WERI-Rb-1 (cell line): ENCODE measurements around the gene OR6J1.

Experiments used
- DNase-seq: peaks from one replicate; pipeline ENCODE4 v3.0.0-alpha.2; 2020
- H3K27ac ChIP-seq: fragments of 250-450 bp; sonication (Bioruptor Pico); 2 replicates; pipeline ENCODE4 v1.5.1; 2020; ENCODE audit warnings: mild to moderate bottlenecking, moderate library complexity
- H3K27me3 ChIP-seq: fragments of 250-450 bp; sonication (Bioruptor Pico); 2 replicates; pipeline ENCODE4 v1.5.1; 2021; ENCODE audit warnings: mild to moderate bottlenecking, low read depth, moderate library complexity; ENCODE audit not compliant: insufficient read depth, severe bottlenecking
- H3K36me3 ChIP-seq: fragments of 250-450 bp; sonication (Bioruptor Pico); 2 replicates; pipeline ENCODE4 v1.5.1; 2020; ENCODE audit warnings: mild to moderate bottlenecking, moderate library complexity
- H3K4me3 ChIP-seq: 2 replicates; pipeline ENCODE4 v1.5.1; 2011; ENCODE audit warnings: low read depth, mild to moderate bottlenecking, control low read depth, low read length
- H3K9me3 ChIP-seq: fragments of 250-450 bp; sonication (Bioruptor Pico); 2 replicates; pipeline ENCODE4 v1.5.1; 2021; ENCODE audit warnings: mild to moderate bottlenecking, moderate library complexity; ENCODE audit not compliant: severe bottlenecking
- TF ChIP-seq, protein P1 (sequence below): IDR thresholded peaks from 2 replicates; pipeline ENCODE4 v1.5.1; 2011; ENCODE audit warnings: low read depth, mild to moderate bottlenecking, control low read depth, inconsistent platforms, low read length

OR6J1 gene

DNA sequence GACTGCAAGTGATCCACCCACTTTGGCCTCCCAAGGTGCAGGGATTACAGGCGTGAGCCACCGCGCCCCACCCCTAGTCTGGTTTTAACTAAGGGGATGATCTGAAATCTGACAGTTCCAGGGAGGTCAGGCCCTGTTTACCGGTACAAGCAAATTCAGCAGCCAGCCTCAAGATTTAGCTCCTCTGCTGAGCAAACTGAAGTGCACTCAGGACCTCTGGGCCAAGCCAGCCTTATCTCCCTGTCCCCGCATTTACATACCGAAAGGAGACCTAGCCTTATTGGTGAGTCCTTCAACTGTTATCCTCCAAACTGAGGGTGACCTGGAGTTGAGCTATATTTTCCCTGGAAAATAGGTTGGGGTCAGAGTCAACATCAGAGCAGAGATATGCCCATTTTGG lies 46.9 kb downstream of the OR6J1 start:
- Histone ChIP-seq H3K4me3 (no peak overlapping the region; the same call in 1 of the 2 replicates), H3K27ac (no peak overlapping the region), H3K36me3 (peaks cover 7% of the 10 kb centered on the region), H3K27me3 (no peaks in the 10 kb centered on the region), H3K9me3 (no peaks in the 10 kb centered on the region)
- TF ChIP-seq, protein P1, sequence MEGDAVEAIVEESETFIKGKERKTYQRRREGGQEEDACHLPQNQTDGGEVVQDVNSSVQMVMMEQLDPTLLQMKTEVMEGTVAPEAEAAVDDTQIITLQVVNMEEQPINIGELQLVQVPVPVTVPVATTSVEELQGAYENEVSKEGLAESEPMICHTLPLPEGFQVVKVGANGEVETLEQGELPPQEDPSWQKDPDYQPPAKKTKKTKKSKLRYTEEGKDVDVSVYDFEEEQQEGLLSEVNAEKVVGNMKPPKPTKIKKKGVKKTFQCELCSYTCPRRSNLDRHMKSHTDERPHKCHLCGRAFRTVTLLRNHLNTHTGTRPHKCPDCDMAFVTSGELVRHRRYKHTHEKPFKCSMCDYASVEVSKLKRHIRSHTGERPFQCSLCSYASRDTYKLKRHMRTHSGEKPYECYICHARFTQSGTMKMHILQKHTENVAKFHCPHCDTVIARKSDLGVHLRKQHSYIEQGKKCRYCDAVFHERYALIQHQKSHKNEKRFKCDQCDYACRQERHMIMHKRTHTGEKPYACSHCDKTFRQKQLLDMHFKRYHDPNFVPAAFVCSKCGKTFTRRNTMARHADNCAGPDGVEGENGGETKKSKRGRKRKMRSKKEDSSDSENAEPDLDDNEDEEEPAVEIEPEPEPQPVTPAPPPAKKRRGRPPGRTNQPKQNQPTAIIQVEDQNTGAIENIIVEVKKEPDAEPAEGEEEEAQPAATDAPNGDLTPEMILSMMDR = no peak
- no peak for DNase-seq

GRCh38 chr14:22596354-22596879 lies 47.7 kb downstream of the OR6J1 start:
- TF ChIP-seq, protein P1 = no peak
- H3K4me3 ChIP-seq = no peak overlapping the region
- no peaks in the 10 kb centered on the region for H3K27me3 ChIP-seq
- no peaks in the 10 kb centered on the region; the same call in 1 of the 2 replicates for H3K36me3 ChIP-seq
- no peaks in the 10 kb centered on the region for H3K9me3 ChIP-seq
- no peak overlapping the region for H3K27ac ChIP-seq
- DNase-seq = no peak

DNA sequence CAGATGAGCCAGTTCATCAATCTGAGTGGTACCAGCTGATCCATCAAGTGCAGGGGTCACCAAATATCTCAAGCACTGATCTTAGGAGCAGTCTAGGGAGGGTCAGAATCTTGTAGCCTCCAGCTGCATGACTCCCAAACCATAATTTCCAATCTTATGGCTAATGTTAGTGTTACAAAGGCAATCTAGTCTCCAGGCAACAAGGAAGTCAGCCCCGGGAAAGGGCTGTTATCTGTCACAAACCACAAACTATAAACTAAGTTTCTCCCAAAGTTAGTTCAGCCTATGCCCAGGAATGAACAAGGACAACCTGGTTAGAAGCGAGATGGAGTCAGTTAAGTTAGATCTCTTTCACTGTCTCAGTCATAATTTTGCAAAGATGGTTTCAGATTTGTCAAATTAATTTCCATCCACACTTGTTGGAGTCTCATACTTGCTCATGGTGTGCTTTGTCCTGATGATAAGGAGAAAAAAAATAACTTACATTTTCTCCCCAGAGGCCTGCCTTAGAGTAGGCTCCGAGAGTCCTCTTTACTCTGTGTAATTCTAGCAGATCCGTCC lies 49.9 kb downstream of the OR6J1 start:
- no peaks in the 10 kb centered on the region for H3K9me3 ChIP-seq
- H3K36me3 ChIP-seq = no peaks in the 10 kb centered on the region
- TF ChIP-seq, protein P1 = no peak
- DNase-seq = no peak
- H3K4me3 ChIP-seq = no peak overlapping the region
- H3K27me3 ChIP-seq = no peaks in the 10 kb centered on the region
- no peak overlapping the region for H3K27ac ChIP-seq

DNA sequence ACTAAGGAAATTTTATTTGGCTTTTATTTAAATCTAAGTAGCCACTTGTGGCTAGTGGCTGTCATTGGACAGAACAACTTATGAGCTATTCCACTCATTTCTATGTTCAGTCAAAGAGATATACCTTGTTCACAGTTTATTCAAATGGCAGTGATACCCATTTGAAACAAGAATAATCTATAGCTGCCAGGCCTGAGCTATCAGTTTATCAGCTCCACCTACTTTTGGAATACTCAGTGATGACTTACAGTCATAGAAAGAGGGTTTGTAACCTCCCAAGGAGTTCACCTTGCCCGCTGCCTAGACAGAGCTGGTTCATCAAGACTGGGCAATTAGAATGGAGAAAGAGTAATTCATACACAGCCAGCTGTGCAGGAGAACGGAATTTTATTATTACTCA lies 50.6 kb downstream of the OR6J1 start:
- Histone ChIP-seq H3K4me3 (no peak overlapping the region), H3K27me3 (no peaks in the 10 kb centered on the region), H3K27ac (no peak overlapping the region), H3K9me3 (no peaks in the 10 kb centered on the region), H3K36me3 (no peaks in the 10 kb centered on the region)
- DNase-seq = no peak
- TF ChIP-seq, protein P1 = no peak

GRCh38 chr14:22593189-22593588 lies 51.0 kb downstream of the OR6J1 start:
- TF ChIP-seq, protein P1 = no peak

More at GRCh38 chr14:22593189-22593588, 51.0 kb downstream of the OR6J1 start:
- H3K27ac ChIP-seq = no peak overlapping the region
- H3K27me3 ChIP-seq = no peaks in the 10 kb centered on the region
- no peaks in the 10 kb centered on the region for H3K9me3 ChIP-seq
- no peak overlapping the region for H3K4me3 ChIP-seq
- H3K36me3 ChIP-seq = no peaks in the 10 kb centered on the region
- DNase-seq = no peak
